ENCODE data around the gene MSANTD4.

Gene MSANTD4

GRCh38 chr11:106051103-106051502 lies 29.1 kb upstream of the MSANTD4 start:
- no peak for TF ChIP-seq CTCF (IDR thresholded peaks at IDR 0.05; ENCODE audit: insufficient read depth, low read depth, low read length, missing control alignments)
- DNase-seq (ENCODE audit: low read depth), result no peak
- H3K4me3 ChIP-seq (ENCODE audit: low read length), result no peak overlapping the region

- no peak overlapping the region for H3K4me3 ChIP-seq (ENCODE audit: low read length)
- DNase-seq (ENCODE audit: low read depth), result no peak
- no peak for TF ChIP-seq CTCF (IDR thresholded peaks at IDR 0.05; ENCODE audit: insufficient read depth, low read depth, low read length, missing control alignments)
These were observed 27.9 kb upstream of the MSANTD4 start for GRCh38 chr11:106049727-106050476.

- no peak for DNase-seq (ENCODE audit: low read depth)
- H3K4me3 ChIP-seq (ENCODE audit: low read length), result no peak overlapping the region
- no peak for TF ChIP-seq CTCF (IDR thresholded peaks at IDR 0.05; ENCODE audit: insufficient read depth, low read depth, low read length, missing control alignments)
These were observed 25.6 kb upstream of the MSANTD4 start for GRCh38 chr11:106047631-106048030.

GRCh38 chr11:106043540-106043939 lies 21.5 kb upstream of the MSANTD4 start:
- H3K4me3 ChIP-seq (ENCODE audit: low read length), result no peak overlapping the region
- TF ChIP-seq CTCF (IDR thresholded peaks at IDR 0.05; ENCODE audit: insufficient read depth, low read depth, low read length, missing control alignments), result no peak
- peak; percentile 45 for DNase-seq (ENCODE audit: low read depth)

- DNase-seq (ENCODE audit: low read depth), result no peak
- no peak for TF ChIP-seq CTCF (IDR thresholded peaks at IDR 0.05; ENCODE audit: insufficient read depth, low read depth, low read length, missing control alignments)
- no peak overlapping the region for H3K4me3 ChIP-seq (ENCODE audit: low read length)
These were observed 10.8 kb upstream of the MSANTD4 start for GRCh38 chr11:106032861-106033260.

GRCh38 chr11:106031936-106032335 lies 9.9 kb upstream of the MSANTD4 start:
- no peak overlapping the region for H3K4me3 ChIP-seq (ENCODE audit: low read length)
- TF ChIP-seq CTCF (IDR thresholded peaks at IDR 0.05; ENCODE audit: insufficient read depth, low read depth, low read length, missing control alignments), result no peak
- DNase-seq (ENCODE audit: low read depth), result no peak
